8988T (cell line): ENCODE results near the gene RSF1.
A peak's percentile ranks its signal among the peaks of the same experiment; 100 is the strongest.
"Not testable (repeated sequence)": the region's sequence is repeated elsewhere in the genome, so short reads cannot be mapped to it uniquely, and the experiment has no call there.

Experiments used
- DNase-seq: peaks from one replicate; pipeline ENCODE4 v3.0.0; 2011

Gene RSF1, protein sequence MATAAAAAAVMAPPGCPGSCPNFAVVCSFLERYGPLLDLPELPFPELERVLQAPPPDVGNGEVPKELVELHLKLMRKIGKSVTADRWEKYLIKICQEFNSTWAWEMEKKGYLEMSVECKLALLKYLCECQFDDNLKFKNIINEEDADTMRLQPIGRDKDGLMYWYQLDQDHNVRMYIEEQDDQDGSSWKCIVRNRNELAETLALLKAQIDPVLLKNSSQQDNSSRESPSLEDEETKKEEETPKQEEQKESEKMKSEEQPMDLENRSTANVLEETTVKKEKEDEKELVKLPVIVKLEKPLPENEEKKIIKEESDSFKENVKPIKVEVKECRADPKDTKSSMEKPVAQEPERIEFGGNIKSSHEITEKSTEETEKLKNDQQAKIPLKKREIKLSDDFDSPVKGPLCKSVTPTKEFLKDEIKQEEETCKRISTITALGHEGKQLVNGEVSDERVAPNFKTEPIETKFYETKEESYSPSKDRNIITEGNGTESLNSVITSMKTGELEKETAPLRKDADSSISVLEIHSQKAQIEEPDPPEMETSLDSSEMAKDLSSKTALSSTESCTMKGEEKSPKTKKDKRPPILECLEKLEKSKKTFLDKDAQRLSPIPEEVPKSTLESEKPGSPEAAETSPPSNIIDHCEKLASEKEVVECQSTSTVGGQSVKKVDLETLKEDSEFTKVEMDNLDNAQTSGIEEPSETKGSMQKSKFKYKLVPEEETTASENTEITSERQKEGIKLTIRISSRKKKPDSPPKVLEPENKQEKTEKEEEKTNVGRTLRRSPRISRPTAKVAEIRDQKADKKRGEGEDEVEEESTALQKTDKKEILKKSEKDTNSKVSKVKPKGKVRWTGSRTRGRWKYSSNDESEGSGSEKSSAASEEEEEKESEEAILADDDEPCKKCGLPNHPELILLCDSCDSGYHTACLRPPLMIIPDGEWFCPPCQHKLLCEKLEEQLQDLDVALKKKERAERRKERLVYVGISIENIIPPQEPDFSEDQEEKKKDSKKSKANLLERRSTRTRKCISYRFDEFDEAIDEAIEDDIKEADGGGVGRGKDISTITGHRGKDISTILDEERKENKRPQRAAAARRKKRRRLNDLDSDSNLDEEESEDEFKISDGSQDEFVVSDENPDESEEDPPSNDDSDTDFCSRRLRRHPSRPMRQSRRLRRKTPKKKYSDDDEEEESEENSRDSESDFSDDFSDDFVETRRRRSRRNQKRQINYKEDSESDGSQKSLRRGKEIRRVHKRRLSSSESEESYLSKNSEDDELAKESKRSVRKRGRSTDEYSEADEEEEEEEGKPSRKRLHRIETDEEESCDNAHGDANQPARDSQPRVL (N-terminal part only)

GRCh38 chr11:77820565-77821348 is at the start of gene RSF1, which contains the start of gene AAMDC:
Gene RSF1 (minus strand): TSS chr11:77820722. CDS start chr11:77820714, 8 bp downstream.
Gene AAMDC (plus strand): TSS chr11:77821144. CDS start chr11:77842497, 21,353 bp downstream.
- DNase-seq, result peak; percentile 79

DNA sequence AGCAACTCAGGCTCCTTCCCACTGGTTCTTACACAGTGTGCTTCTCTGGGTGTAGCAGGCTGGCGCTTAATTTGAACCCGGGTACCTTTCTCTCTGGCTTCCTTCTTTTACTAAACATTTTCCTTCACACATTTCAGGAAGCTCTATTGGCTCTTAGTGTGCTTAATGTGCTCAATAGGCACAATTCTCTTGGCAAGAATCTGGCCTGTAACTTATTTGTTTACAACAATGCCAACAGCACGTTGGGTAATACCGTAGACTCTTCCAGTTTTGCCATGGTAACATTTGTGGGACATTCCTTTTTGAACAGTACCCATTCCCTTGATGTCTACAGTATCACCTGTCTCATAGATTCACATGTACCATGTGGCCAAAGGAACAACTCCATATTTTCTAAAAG is 48.2 kb upstream of the RSF1 start:
- DNase-seq, result no peak

- no peak for DNase-seq
These were observed 45.8 kb upstream of the RSF1 start for GRCh38 chr11:77866336-77866735.

GRCh38 chr11:77865805-77866204 is 45.3 kb upstream of the RSF1 start:
- DNase-seq, result no peak

- not testable (repeated sequence) for DNase-seq
These were observed 40.9 kb upstream of the RSF1 start for GRCh38 chr11:77861444-77861843.

- DNase-seq, result not testable (repeated sequence)
These were observed 37.5 kb upstream of the RSF1 start for GRCh38 chr11:77857906-77858457.

- DNase-seq, result no peak
These were observed 34.3 kb upstream of the RSF1 start for GRCh38 chr11:77854838-77855237.

DNA sequence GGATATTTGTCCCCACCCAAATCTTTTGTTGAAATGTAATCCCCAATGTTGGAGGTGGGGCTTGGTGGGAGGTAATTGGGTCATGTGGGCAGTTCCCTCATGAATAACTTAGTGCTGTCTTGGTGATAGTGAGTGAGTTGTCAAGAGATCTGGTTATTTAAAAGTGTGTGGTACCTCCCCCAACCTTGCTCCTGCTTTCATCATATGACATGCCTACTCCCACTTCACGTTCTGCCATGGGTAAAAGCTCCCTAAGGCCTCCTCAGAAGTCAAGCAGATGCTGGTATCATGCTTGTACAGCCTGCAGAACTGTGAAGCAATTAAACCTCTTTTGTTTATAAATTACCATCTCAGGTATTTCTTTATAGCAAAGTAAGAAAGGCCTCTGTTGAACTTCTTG is 31.0 kb upstream of the RSF1 start:
- no peak for DNase-seq

DNA sequence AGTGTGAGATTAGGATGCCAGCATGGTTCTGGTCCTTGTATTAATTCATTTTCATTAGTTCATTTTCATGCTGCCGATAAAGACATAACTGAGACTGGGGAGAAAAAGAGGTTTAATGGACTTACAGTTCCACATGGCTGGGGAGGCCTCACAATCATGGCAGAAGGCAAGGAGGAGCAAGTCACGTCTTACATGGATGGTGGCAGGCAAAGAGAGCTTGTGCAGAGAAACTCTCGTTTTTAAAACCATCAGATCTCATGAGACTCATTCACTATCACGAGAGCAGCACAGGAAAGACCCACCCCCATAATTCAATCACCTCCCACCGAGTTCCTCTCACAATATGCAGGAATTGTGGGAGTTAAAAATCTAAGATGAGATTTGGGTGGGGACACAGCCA is 23.2 kb upstream of the RSF1 start:
- not testable (repeated sequence) for DNase-seq

GRCh38 chr11:77842441-77843121 is 22.1 kb upstream of the RSF1 start:
- DNase-seq, result no peak

DNA sequence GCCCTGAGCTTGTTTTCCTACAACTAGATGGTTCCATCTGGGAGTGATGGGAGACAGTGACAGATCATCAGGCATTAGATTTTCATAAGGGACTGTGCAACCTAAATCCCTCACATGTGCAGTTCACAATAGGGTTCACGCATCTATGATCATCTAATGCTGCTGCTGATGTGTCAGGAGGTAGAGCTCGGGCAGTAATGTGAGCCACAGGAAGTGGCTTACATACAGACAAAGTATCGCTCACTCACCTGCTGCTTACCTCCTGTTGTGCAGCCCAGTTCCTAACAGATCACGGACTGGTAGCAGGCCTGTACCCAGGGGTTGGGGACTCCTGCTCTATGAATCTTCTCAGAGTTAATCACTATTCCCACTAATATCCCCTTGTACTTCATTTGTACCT is 12.8 kb upstream of the RSF1 start:
- no peak for DNase-seq

DNA sequence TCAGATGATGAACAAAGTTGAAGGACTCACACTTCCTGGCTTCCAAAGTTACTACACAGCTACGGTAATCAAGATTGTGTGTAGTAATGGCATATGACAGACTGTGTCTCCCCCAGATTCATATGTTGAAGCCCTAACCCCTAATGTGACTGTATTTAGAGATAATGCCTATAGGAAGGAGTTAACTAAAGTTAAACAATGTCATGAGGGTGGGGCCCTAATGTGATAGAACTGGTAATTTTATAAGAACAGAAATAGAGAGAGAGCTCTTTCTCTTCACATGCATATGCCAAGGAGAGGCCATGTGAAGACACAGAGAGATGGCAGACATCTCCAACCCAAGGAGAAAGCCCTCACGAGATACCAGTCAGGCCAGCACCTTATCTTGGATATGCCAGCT is 8.4 kb upstream of the RSF1 start:
- no peak for DNase-seq

- no peak for DNase-seq
These were observed 3.3 kb upstream of the RSF1 start for GRCh38 chr11:77823775-77824174.

- not testable (repeated sequence) for DNase-seq
These were observed 1.6 kb upstream of the RSF1 start for GRCh38 chr11:77822126-77822525.

DNA sequence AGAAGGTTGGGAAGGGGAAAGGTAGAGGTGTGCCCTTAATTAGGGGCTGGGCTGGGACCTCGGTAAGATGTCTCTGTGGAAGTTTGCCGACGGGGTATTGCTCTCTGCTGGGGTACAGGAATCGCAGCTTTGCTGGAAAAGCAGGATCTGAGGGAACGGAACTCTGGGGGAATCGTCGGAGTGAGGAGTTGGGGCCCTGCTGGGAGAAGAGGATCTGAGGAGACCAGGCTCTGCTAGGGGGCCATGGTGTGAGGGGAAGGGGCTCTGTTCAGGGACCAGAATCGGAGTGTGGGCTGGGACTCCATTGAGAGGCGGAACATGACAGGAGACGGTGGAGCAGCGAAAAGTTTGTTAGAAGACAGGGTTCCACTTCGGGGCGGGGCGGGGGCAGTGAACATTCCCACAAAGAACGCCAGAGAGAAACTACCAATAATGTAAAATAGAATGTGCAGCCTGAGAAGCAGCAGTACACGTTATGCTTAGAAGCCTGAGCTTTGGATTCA is 878 bp upstream of the RSF1 start:
- no peak for DNase-seq

- peak; percentile 25 for DNase-seq
These were observed 479 bp downstream of the RSF1 start for GRCh38 chr11:77819921-77820564.

DNA sequence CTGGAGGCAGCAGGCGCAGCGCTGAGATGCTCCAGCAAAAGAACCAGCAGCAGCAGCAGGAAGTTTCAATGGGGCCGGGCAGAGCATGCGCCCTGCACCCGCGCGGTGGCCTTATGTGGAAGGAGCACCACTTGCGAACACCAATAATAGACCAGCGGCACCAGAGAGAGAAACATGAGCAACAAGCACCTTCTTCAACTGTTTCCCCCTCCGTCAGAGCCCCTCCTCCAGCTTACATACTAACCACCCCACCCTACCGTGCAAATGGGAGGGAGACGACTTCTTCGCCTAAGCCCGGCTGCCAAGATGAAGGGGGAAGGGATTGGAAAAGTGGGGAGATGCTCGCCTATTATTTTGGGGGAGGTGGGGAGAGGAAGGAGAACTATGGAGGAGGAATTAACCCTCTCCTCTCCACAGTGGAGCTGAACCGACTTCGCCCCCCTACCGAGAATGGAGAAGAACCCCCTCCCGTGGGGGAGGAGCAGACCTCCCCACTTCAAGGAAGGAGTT is 1.1 kb downstream of the RSF1 start:
- peak; percentile 57 for DNase-seq

DNA sequence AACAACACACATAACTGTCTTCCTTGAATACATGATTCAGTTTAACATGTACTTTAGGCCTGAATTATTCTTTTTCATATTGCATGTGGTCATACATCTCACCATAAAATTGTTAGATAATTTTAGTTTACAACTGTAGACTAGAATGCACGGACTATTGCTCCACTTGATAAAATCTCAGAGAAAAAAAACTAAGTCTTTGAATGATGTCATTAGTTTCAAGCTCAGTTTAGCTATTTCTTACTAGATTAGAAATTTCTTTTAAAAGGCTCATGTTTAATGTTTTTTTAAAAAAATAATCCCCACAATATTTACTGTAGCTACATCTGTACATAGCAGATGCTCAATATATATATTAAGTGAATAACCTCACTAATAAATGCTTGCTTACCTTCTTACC is 5.1 kb downstream of the RSF1 start:
- no peak for DNase-seq

GRCh38 chr11:77814848-77815247 is 5.7 kb downstream of the RSF1 start:
- DNase-seq, result no peak

DNA sequence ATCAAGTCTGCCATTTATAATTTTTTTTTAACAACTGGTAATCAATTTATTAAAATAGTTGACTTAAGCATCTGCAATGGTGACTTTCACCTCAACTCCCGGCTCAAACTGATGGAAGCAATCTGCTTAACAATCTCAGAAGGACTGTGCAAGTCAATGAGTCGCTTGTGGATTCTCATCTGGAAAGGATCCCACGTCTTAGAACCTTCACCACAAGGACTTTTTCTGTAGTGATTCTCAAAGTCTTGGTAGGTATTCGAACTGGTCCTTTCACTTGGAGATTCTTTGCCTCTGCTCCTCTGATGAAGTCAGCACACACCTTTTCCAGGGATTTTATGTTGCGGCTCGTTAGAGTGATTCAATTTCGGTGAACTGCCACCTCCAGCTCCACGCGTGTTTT is 7.3 kb downstream of the RSF1 start:
- DNase-seq, result no peak
